OCI-LY7 (cell line): ENCODE data around the gene THAP8. TPM values are rescaled to one million over a fixed set of nuclear protein-coding genes. Genes with fewer than 3 reads are reported as not detected.

Experiments used
- BruUV-seq: library from RNA; stranded (reverse); fragments of 400-500 nt; replicated peaks from 2 replicates; lab custom pipeline; 2021; lab: Mats Ljungman, UMichigan
- CTCF ChIA-PET: fragments of 300-600 bp; sonication (Branson Sonifier 250); formaldehyde crosslinking; loops from one replicate; lab custom pipeline; 2022; ENCODE audit warnings: antibody characterized with exemption; ENCODE audit not compliant: unreplicated experiment; lab: Charles Lee
- POLR2A ChIA-PET: fragments of 300-600 bp; sonication (Branson Sonifier 250); formaldehyde crosslinking; loops from one replicate; lab custom pipeline; 2022; ENCODE audit warnings: antibody characterized with exemption; lab: Charles Lee
- DNase-seq: peaks from one replicate; pipeline ENCODE4 v3.0.0-alpha.2; 2015; ENCODE audit warnings: low spot score
- H2AFZ ChIP-seq: fragments of 200-600 bp; sonication (generic), shearing (Covaris generic); 2 replicates; pipeline ENCODE4 v1.6.1; 2014; ENCODE audit warnings: mild to moderate bottlenecking, antibody characterized with exemption, low read length, moderate library complexity
- H3K27ac ChIP-seq: fragments of 200-600 bp; sonication (generic); 2 replicates; pipeline ENCODE4 v1.5.1; 2014; ENCODE audit warnings: mixed run types, low read depth, mild to moderate bottlenecking, moderate library complexity, low read length, inconsistent platforms; ENCODE audit not compliant: poor library complexity, severe bottlenecking
- H3K36me3 ChIP-seq: fragments of 200-600 bp; sonication (generic); 2 replicates; pipeline ENCODE4 v1.6.1; 2014; ENCODE audit warnings: mild to moderate bottlenecking, antibody characterized with exemption, low read length, moderate library complexity, mixed read lengths; ENCODE audit not compliant: insufficient read depth
- H3K4me1 ChIP-seq: fragments of 200-600 bp; sonication (generic); 2 replicates; pipeline ENCODE4 v1.5.1; 2014; ENCODE audit warnings: mild to moderate bottlenecking, low read length; ENCODE audit not compliant: insufficient read depth, poor library complexity, severe bottlenecking
- H3K4me2 ChIP-seq: fragments of 200-600 bp; sonication (generic); 2 replicates; pipeline ENCODE4 v1.6.1; 2014; ENCODE audit warnings: mild to moderate bottlenecking, low read length
- H3K4me3 ChIP-seq: fragments of 200-600 bp; sonication (generic); 2 replicates; pipeline ENCODE4 v1.5.1; 2014; ENCODE audit warnings: mild to moderate bottlenecking, low read depth, low read length; ENCODE audit not compliant: poor library complexity, severe bottlenecking
- H3K79me2 ChIP-seq: fragments of 200-600 bp; sonication (generic); 2 replicates; pipeline ENCODE4 v1.6.1; 2016; ENCODE audit warnings: low read depth, mild to moderate bottlenecking, low read length, moderate library complexity, mixed read lengths; ENCODE audit not compliant: insufficient read depth
- H3K9me2 ChIP-seq: fragments of 200-600 bp; sonication (generic); 2 replicates; pipeline ENCODE4 v1.6.1; 2016; ENCODE audit warnings: mild to moderate bottlenecking, low read length, mixed read lengths; ENCODE audit not compliant: insufficient read depth
- H3K9me3 ChIP-seq: fragments of 200-600 bp; sonication (generic); 2 replicates; pipeline ENCODE4 v1.6.1; 2014; ENCODE audit warnings: mild to moderate bottlenecking, mixed run types, low read length, mixed read lengths
- H4K20me1 ChIP-seq: fragments of 200-600 bp; sonication (generic); 2 replicates; pipeline ENCODE4 v1.6.1; 2014; ENCODE audit warnings: mild to moderate bottlenecking, antibody characterized with exemption, low read length, moderate library complexity, mixed read lengths; ENCODE audit not compliant: insufficient read depth
- CTCF ChIP-seq: fragments of 200-600 bp; sonication (generic); conservative IDR thresholded peaks from 2 replicates; pipeline ENCODE4 v1.5.1; 2014; ENCODE audit warnings: mild to moderate bottlenecking, antibody characterized with exemption, low read length, moderate library complexity, mixed read lengths
- EZH2phosphoT487 ChIP-seq: fragments of 200-600 bp; sonication (generic); IDR thresholded peaks from 2 replicates; pipeline ENCODE4 v1.6.1; 2018; ENCODE audit warnings: low read depth, borderline replicate concordance, mild to moderate bottlenecking, mixed run types, antibody characterized with exemption, low read length, moderate library complexity, mixed read lengths
- intact Hi-C: fragments of 100-400 bp; cut with micrococcal nuclease; formaldehyde crosslinking; loops from one replicate; pipeline ENCODE4 v1.10.0; 2022; ENCODE audit not compliant: unreplicated experiment
- total RNA-seq, 2 experiments: library from RNA; depleted of rRNA in 1 of 2; stranded (reverse); fragments of >200 nt in 1 of 2; shearing (Covaris generic) in 1 of 2; gene quantifications; 2 replicates each; pipeline ENCODE4 v1.2.3, GENCODE V29; 2014 to 2022

THAP8 gene
- total RNA-seq, 2 experiments from 2014 or later, result 7.3 TPM

GRCh38 chr19:36027696-36028095 lies 26.4 kb downstream of the THAP8 start:
- Histone ChIP-seq H3K27ac (no peak overlapping the region), H3K9me2 (no peaks in the 10 kb centered on the region), H2AFZ (no peak overlapping the region), H3K36me3 (no peaks in the 10 kb centered on the region; the same call in 1 of the 2 replicates), H3K9me3 (no peaks in the 10 kb centered on the region), H3K4me3 (no peak overlapping the region), H3K4me2 (no peak overlapping the region), H3K79me2 (no peaks in the 10 kb centered on the region), H3K4me1 (no peaks in the 10 kb centered on the region), H4K20me1 (no peaks in the 10 kb centered on the region)
- TF ChIP-seq EZH2phosphoT487 (no peak), CTCF (no peak)
- CTCF ChIA-PET, result no interaction called here
- no TSS peak for BruUV-seq
- intact Hi-C loops, result no loop called here
- POLR2A ChIA-PET, result interaction anchor here (0.5 kb wide), 1 partner anchor 1892 kb away, joined by 4 read pairs; no protein-coding TSS in a partner anchor
- DNase-seq, result no peak

GRCh38 chr19:36026091-36026876 lies 27.8 kb downstream of the THAP8 start:
- no peak overlapping the region for H3K4me3 ChIP-seq
- DNase-seq, result no peak
- H4K20me1 ChIP-seq, result no peaks in the 10 kb centered on the region
- ChIA-PET CTCF (no interaction called here), POLR2A (no interaction called here)
- BruUV-seq, result no TSS peak
- TF ChIP-seq CTCF, result no peak
- TF ChIP-seq EZH2phosphoT487, result no peak
- H3K9me3 ChIP-seq, result no peaks in the 10 kb centered on the region
- H3K36me3 ChIP-seq, result peaks cover 5% of the 10 kb centered on the region; the same call in 1 of the 2 replicates
- H3K79me2 ChIP-seq, result no peaks in the 10 kb centered on the region
- no peak overlapping the region for H3K4me2 ChIP-seq
- no peak overlapping the region for H3K27ac ChIP-seq
- intact Hi-C loops, result no loop called here
- H3K9me2 ChIP-seq, result no peaks in the 10 kb centered on the region
- no peak overlapping the region for H2AFZ ChIP-seq
- no peaks in the 10 kb centered on the region for H3K4me1 ChIP-seq

GRCh38 chr19:36025541-36025940 lies 28.5 kb downstream of the THAP8 start:
- ChIA-PET CTCF (no interaction called here), POLR2A (no interaction called here)
- H3K4me1 ChIP-seq, result no peaks in the 10 kb centered on the region
- H4K20me1 ChIP-seq, result no peaks in the 10 kb centered on the region
- no peak overlapping the region for H2AFZ ChIP-seq
- H3K27ac ChIP-seq, result no peak overlapping the region
- TF ChIP-seq CTCF (no peak), EZH2phosphoT487 (no peak)
- no peaks in the 10 kb centered on the region for H3K9me3 ChIP-seq
- peaks cover 11% of the 10 kb centered on the region; the same call in 1 of the 2 replicates for H3K36me3 ChIP-seq
- DNase-seq, result no peak
- H3K9me2 ChIP-seq, result no peaks in the 10 kb centered on the region
- no TSS peak for BruUV-seq
- no peak overlapping the region for H3K4me2 ChIP-seq
- H3K4me3 ChIP-seq, result no peak overlapping the region
- H3K79me2 ChIP-seq, result no peaks in the 10 kb centered on the region
- intact Hi-C loops, result no loop called here
